OCI-LY1 (cell line): Measurements from ENCODE around the gene SMYD3.

Experiments used
- H2AFZ ChIP-seq: fragments of 200-600 bp; sonication (generic), shearing (Covaris generic); 2 replicates; pipeline ENCODE4 v1.6.0; 2014; ENCODE audit warnings: antibody characterized with exemption, mild to moderate bottlenecking, low read length
- H3F3A ChIP-seq: fragments of 200-600 bp; sonication (generic), shearing (Covaris generic); 2 replicates; pipeline ENCODE4 v1.6.0; 2014; ENCODE audit warnings: mild to moderate bottlenecking, antibody characterized with exemption, low read length, moderate library complexity; ENCODE audit not compliant: insufficient read depth
- H3K27ac ChIP-seq: fragments of 200-600 bp; sonication (generic); 2 replicates; pipeline ENCODE4 v1.5.1; 2014; ENCODE audit warnings: low read length, mixed run types, mild to moderate bottlenecking, low read depth; ENCODE audit not compliant: poor library complexity, severe bottlenecking
- H3K27me3 ChIP-seq: fragments of 200-600 bp; sonication (generic); 2 replicates; pipeline ENCODE4 v1.6.0; 2014; ENCODE audit warnings: antibody characterized with exemption, mild to moderate bottlenecking, low read length, moderate library complexity; ENCODE audit not compliant: insufficient read depth
- H3K36me3 ChIP-seq: fragments of 200-600 bp; sonication (generic); 2 replicates; pipeline ENCODE4 v1.6.1; 2014; ENCODE audit warnings: mild to moderate bottlenecking, antibody characterized with exemption, low read length, moderate library complexity, mixed read lengths; ENCODE audit not compliant: insufficient read depth
- H3K4me1 ChIP-seq: fragments of 200-600 bp; sonication (generic); 2 replicates; pipeline ENCODE4 v1.5.1; 2014; ENCODE audit warnings: mild to moderate bottlenecking, low read length, moderate library complexity; ENCODE audit not compliant: insufficient read depth, severe bottlenecking
- H3K4me2 ChIP-seq: fragments of 200-600 bp; sonication (generic), shearing (Covaris generic); 2 replicates; pipeline ENCODE4 v1.6.1; 2014; ENCODE audit warnings: low read length
- H3K4me3 ChIP-seq: fragments of 200-600 bp; sonication (generic); 2 replicates; pipeline ENCODE4 v1.5.1; 2014; ENCODE audit warnings: low read length, low read depth, mild to moderate bottlenecking, mixed read lengths; ENCODE audit not compliant: poor library complexity, severe bottlenecking
- H3K79me2 ChIP-seq: fragments of 200-600 bp; shearing (Covaris generic); 2 replicates; pipeline ENCODE4 v1.6.1; 2016; ENCODE audit warnings: mixed run types, low read length, mixed read lengths; ENCODE audit not compliant: insufficient read depth
- H3K9ac ChIP-seq: fragments of 200-600 bp; sonication (generic), shearing (Covaris generic); 2 replicates; pipeline ENCODE4 v1.6.1; 2014; ENCODE audit warnings: mild to moderate bottlenecking, low read length, mixed read lengths
- H3K9me2 ChIP-seq: fragments of 200-600 bp; sonication (generic), shearing (Covaris generic); 2 replicates; pipeline ENCODE4 v1.6.1; 2014; ENCODE audit warnings: low read depth, mild to moderate bottlenecking, low read length, mixed read lengths
- H3K9me3 ChIP-seq: fragments of 200-600 bp; shearing (Covaris generic); 2 replicates; pipeline ENCODE4 v1.6.1; 2014; ENCODE audit warnings: low read length, mixed read lengths
- H4K20me1 ChIP-seq: fragments of 200-600 bp; sonication (generic), shearing (Covaris generic); 2 replicates; pipeline ENCODE4 v1.6.0; 2016; ENCODE audit warnings: mild to moderate bottlenecking, low read length; ENCODE audit not compliant: insufficient read depth
- CTCF ChIP-seq: fragments of 200-600 bp; sonication (generic), shearing (Covaris generic); IDR thresholded peaks from 2 replicates; pipeline ENCODE4 v1.5.1; 2017; ENCODE audit warnings: mild to moderate bottlenecking, antibody characterized with exemption, low read length, moderate library complexity, mixed read lengths
- EZH2 ChIP-seq: fragments of 200-600 bp; sonication (generic), shearing (Covaris generic); IDR thresholded peaks from 2 replicates; pipeline ENCODE4 v1.8.0; 2017; ENCODE audit warnings: borderline replicate concordance, mixed run types, mild to moderate bottlenecking, antibody characterized with exemption, low read length, moderate library complexity, mixed read lengths

SMYD3 gene

GRCh38 chr1:246425895-246426294 lies 81.2 kb downstream of the SMYD3 start:
- H3K79me2 ChIP-seq = peaks cover 4% of the 10 kb centered on the region; the same call in 1 of the 2 replicates
- no peaks in the 10 kb centered on the region for H3K9me2 ChIP-seq
- no peaks in the 10 kb centered on the region for H4K20me1 ChIP-seq
- H3K4me1 ChIP-seq = no peaks in the 10 kb centered on the region
- no peak overlapping the region for H3K4me2 ChIP-seq
- no peaks in the 10 kb centered on the region for H3K36me3 ChIP-seq
- no peak overlapping the region for H3K27ac ChIP-seq
- TF ChIP-seq EZH2 = no peak
- no peak for TF ChIP-seq CTCF
- no peak overlapping the region for H3K4me3 ChIP-seq
- H3K9me3 ChIP-seq = no peaks in the 10 kb centered on the region
- H3K27me3 ChIP-seq = no peaks in the 10 kb centered on the region
- no peak overlapping the region for H2AFZ ChIP-seq
- H3K9ac ChIP-seq = no peak overlapping the region
- H3F3A ChIP-seq = no peaks in the 10 kb centered on the region

GRCh38 chr1:246425139-246425794 lies 81.8 kb downstream of the SMYD3 start:
- no peak overlapping the region for H3K4me3 ChIP-seq
- no peak overlapping the region for H3K27ac ChIP-seq
- H3K9ac ChIP-seq = no peak overlapping the region
- no peaks in the 10 kb centered on the region for H4K20me1 ChIP-seq
- no peaks in the 10 kb centered on the region for H3F3A ChIP-seq
- TF ChIP-seq EZH2 (no peak), CTCF (no peak)
- H3K9me3 ChIP-seq = no peaks in the 10 kb centered on the region
- peaks cover 4% of the 10 kb centered on the region; the same call in 1 of the 2 replicates for H3K79me2 ChIP-seq
- no peaks in the 10 kb centered on the region for H3K36me3 ChIP-seq
- no peaks in the 10 kb centered on the region for H3K9me2 ChIP-seq
- no peaks in the 10 kb centered on the region for H3K4me1 ChIP-seq
- H2AFZ ChIP-seq = no peak overlapping the region
- no peaks in the 10 kb centered on the region for H3K27me3 ChIP-seq
- H3K4me2 ChIP-seq = no peak overlapping the region

- no peaks in the 10 kb centered on the region for H3F3A ChIP-seq
- H4K20me1 ChIP-seq = no peaks in the 10 kb centered on the region
- no peaks in the 10 kb centered on the region for H3K9me2 ChIP-seq
- H3K4me1 ChIP-seq = no peaks in the 10 kb centered on the region
- no peak overlapping the region for H3K4me3 ChIP-seq
- no peak overlapping the region for H3K27ac ChIP-seq
- no peak overlapping the region for H2AFZ ChIP-seq
- no peak overlapping the region for H3K9ac ChIP-seq
- H3K9me3 ChIP-seq = no peaks in the 10 kb centered on the region
- H3K27me3 ChIP-seq = no peaks in the 10 kb centered on the region
- no peak for TF ChIP-seq EZH2
- H3K79me2 ChIP-seq = no peaks in the 10 kb centered on the region
- no peak overlapping the region for H3K4me2 ChIP-seq
- peaks cover 16% of the 10 kb centered on the region for H3K36me3 ChIP-seq
Observed at GRCh38 chr1:246420300-246420699, 86.8 kb downstream of the SMYD3 start.
